ENCODE data around the gene GSTA2.
"Not testable (repeated sequence)": the region's sequence is repeated elsewhere in the genome, so short reads cannot be mapped to it uniquely, and the experiment has no call there.

GSTA2 gene

GRCh38 chr6:52724406-52725121 lies 38.7 kb downstream of the GSTA2 start:
- peak; percentile 57 for DNase-seq

- no peak for DNase-seq
These were observed 39.3 kb downstream of the GSTA2 start for GRCh38 chr6:52724042-52724405.

GRCh38 chr6:52720321-52720720 lies 43.0 kb downstream of the GSTA2 start:
- no peak for DNase-seq

- DNase-seq, result no peak
These were observed 44.7 kb downstream of the GSTA2 start for GRCh38 chr6:52718550-52718949.

- DNase-seq, result not testable (repeated sequence)
These were observed 48.5 kb downstream of the GSTA2 start for GRCh38 chr6:52714761-52715160.

- DNase-seq, result no peak
These were observed 51.1 kb downstream of the GSTA2 start for GRCh38 chr6:52712136-52712535.

GRCh38 chr6:52707963-52708680 lies 55.2 kb downstream of the GSTA2 start:
- DNase-seq, result no peak

- DNase-seq, result no peak
These were observed 57.3 kb downstream of the GSTA2 start for GRCh38 chr6:52706001-52706400.

GRCh38 chr6:52704781-52705502 lies 58.3 kb downstream of the GSTA2 start:
- not testable (repeated sequence) for DNase-seq

- no peak for DNase-seq
These were observed 59.2 kb downstream of the GSTA2 start for GRCh38 chr6:52704060-52704459.

Measured in activated naive CD4-positive, alpha-beta T cell treated with anti-CD3 and anti-CD28 coated beads, Interleukin-2, amount 50 U/mL, for 16 hours (primary cell).